ENCODE results near the gene ESF1. TPM values are rescaled to one million over a fixed set of nuclear protein-coding genes. Genes with fewer than 3 reads are reported as not detected.
A peak's percentile ranks its signal among the peaks of the same experiment; 100 is the strongest.

ESF1 gene
- total RNA-seq, 1 experiment from 2014 or later: 28.7 TPM

DNA sequence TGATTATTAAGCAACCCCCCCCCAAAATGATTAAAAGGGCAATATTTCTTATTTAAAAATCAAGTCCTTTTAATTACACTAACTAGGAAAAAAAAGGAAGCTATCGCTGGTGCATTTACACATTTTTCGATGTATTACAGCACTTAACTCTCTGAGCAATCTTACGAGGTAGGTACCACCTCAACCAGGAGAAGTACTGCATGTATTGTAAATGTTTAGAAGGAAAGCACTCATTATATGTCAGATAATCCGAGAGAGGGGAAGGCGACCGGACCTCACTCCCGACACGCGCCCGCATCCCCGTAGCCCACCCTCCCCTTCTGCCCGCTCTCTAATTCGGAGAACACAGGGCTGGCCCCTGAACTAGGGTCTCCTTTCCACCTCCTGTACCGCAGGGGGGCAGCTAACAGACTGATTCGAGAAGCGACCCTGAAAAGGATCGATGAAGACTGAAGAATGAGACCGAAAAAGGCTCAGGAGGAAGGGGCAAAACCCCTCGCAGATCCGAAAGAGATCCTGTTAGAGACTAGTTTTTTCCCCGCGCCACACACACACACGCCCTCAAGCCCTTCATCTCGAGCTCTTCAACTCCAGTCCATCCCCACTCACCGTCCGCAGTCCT lies 337 bp downstream of the ESF1 start:
- Mint-ChIP-seq H3K4me3 (peak overlapping the region; percentile 99), H3K4me1 (peaks cover 22% of the 10 kb centered on the region), H3K9me3 (no peaks in the 10 kb centered on the region), H3K27me3 (ENCODE audit: low read depth) (no peaks in the 10 kb centered on the region), H3K27ac (peak overlapping the region; percentile 99), H3K36me3 (peaks cover 41% of the 10 kb centered on the region)
- ATAC-seq: peak; percentile 29
- peak; percentile 33 for DNase-seq (ENCODE audit: low spot score)
- ChIA-PET CTCF (interaction anchor here (0.6 to 2.6 kb wide), 4 partner anchors 13 to 284 kb away, joined by 4 to 16 read pairs (median 8); no protein-coding TSS in a partner anchor), POLR2A (interaction anchor here (0.6 to 1.1 kb wide), 4 partner anchors 12 to 1052 kb away, joined by 3 to 4 read pairs (median 4); no protein-coding TSS in a partner anchor)
- TF ChIP-seq, protein P1, sequence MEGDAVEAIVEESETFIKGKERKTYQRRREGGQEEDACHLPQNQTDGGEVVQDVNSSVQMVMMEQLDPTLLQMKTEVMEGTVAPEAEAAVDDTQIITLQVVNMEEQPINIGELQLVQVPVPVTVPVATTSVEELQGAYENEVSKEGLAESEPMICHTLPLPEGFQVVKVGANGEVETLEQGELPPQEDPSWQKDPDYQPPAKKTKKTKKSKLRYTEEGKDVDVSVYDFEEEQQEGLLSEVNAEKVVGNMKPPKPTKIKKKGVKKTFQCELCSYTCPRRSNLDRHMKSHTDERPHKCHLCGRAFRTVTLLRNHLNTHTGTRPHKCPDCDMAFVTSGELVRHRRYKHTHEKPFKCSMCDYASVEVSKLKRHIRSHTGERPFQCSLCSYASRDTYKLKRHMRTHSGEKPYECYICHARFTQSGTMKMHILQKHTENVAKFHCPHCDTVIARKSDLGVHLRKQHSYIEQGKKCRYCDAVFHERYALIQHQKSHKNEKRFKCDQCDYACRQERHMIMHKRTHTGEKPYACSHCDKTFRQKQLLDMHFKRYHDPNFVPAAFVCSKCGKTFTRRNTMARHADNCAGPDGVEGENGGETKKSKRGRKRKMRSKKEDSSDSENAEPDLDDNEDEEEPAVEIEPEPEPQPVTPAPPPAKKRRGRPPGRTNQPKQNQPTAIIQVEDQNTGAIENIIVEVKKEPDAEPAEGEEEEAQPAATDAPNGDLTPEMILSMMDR (IDR thresholded peaks at IDR 0.05): no peak
- TF ChIP-seq RELA (CRISPR knock-in tag; IDR thresholded peaks at IDR 0.05; ENCODE audit: borderline replicate concordance) (no peak), IRF2 (CRISPR knock-in tag; IDR thresholded peaks at IDR 0.05; ENCODE audit: borderline replicate concordance, low read depth) (no peak), ZNF671 (CRISPR knock-in tag; IDR thresholded peaks at IDR 0.05) (no peak), JAZF1 (CRISPR knock-in tag; IDR thresholded peaks at IDR 0.05) (no peak), TEAD4 (CRISPR knock-in tag; IDR thresholded peaks at IDR 0.05) (no peak), ZBTB21 (CRISPR knock-in tag; IDR thresholded peaks at IDR 0.05; ENCODE audit: borderline replicate concordance) (no peak), SMAD4 (CRISPR knock-in tag; IDR thresholded peaks at IDR 0.05) (no peak), ZNF219 (CRISPR knock-in tag; IDR thresholded peaks at IDR 0.05; ENCODE audit: borderline replicate concordance) (no peak), ZNF121 (CRISPR knock-in tag; IDR thresholded peaks at IDR 0.05) (no peak), TP53 (CRISPR knock-in tag; IDR thresholded peaks at IDR 0.05) (no peak), EMX1 (CRISPR knock-in tag; IDR thresholded peaks at IDR 0.05) (no peak), ESRRA (CRISPR knock-in tag; IDR thresholded peaks at IDR 0.05; ENCODE audit: borderline replicate concordance) (no peak), MYBL2 (CRISPR knock-in tag; IDR thresholded peaks at IDR 0.05) (no peak), CREB1 (CRISPR knock-in tag; IDR thresholded peaks at IDR 0.05) (no peak)
- TF ChIP-seq, protein P2, sequence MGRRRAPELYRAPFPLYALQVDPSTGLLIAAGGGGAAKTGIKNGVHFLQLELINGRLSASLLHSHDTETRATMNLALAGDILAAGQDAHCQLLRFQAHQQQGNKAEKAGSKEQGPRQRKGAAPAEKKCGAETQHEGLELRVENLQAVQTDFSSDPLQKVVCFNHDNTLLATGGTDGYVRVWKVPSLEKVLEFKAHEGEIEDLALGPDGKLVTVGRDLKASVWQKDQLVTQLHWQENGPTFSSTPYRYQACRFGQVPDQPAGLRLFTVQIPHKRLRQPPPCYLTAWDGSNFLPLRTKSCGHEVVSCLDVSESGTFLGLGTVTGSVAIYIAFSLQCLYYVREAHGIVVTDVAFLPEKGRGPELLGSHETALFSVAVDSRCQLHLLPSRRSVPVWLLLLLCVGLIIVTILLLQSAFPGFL (CRISPR knock-in tag; IDR thresholded peaks at IDR 0.05; ENCODE audit: borderline replicate concordance): 0 out of 2 replicates have a peak, but pooled peaks have one; percentile 48
- TF ChIP-seq, protein P3, sequence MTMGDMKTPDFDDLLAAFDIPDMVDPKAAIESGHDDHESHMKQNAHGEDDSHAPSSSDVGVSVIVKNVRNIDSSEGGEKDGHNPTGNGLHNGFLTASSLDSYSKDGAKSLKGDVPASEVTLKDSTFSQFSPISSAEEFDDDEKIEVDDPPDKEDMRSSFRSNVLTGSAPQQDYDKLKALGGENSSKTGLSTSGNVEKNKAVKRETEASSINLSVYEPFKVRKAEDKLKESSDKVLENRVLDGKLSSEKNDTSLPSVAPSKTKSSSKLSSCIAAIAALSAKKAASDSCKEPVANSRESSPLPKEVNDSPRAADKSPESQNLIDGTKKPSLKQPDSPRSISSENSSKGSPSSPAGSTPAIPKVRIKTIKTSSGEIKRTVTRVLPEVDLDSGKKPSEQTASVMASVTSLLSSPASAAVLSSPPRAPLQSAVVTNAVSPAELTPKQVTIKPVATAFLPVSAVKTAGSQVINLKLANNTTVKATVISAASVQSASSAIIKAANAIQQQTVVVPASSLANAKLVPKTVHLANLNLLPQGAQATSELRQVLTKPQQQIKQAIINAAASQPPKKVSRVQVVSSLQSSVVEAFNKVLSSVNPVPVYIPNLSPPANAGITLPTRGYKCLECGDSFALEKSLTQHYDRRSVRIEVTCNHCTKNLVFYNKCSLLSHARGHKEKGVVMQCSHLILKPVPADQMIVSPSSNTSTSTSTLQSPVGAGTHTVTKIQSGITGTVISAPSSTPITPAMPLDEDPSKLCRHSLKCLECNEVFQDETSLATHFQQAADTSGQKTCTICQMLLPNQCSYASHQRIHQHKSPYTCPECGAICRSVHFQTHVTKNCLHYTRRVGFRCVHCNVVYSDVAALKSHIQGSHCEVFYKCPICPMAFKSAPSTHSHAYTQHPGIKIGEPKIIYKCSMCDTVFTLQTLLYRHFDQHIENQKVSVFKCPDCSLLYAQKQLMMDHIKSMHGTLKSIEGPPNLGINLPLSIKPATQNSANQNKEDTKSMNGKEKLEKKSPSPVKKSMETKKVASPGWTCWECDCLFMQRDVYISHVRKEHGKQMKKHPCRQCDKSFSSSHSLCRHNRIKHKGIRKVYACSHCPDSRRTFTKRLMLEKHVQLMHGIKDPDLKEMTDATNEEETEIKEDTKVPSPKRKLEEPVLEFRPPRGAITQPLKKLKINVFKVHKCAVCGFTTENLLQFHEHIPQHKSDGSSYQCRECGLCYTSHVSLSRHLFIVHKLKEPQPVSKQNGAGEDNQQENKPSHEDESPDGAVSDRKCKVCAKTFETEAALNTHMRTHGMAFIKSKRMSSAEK (CRISPR knock-in tag; IDR thresholded peaks at IDR 0.05; ENCODE audit: borderline replicate concordance): 0 out of 2 replicates have a peak, but pooled peaks have one; percentile 82
- TF ChIP-seq, protein P4, sequence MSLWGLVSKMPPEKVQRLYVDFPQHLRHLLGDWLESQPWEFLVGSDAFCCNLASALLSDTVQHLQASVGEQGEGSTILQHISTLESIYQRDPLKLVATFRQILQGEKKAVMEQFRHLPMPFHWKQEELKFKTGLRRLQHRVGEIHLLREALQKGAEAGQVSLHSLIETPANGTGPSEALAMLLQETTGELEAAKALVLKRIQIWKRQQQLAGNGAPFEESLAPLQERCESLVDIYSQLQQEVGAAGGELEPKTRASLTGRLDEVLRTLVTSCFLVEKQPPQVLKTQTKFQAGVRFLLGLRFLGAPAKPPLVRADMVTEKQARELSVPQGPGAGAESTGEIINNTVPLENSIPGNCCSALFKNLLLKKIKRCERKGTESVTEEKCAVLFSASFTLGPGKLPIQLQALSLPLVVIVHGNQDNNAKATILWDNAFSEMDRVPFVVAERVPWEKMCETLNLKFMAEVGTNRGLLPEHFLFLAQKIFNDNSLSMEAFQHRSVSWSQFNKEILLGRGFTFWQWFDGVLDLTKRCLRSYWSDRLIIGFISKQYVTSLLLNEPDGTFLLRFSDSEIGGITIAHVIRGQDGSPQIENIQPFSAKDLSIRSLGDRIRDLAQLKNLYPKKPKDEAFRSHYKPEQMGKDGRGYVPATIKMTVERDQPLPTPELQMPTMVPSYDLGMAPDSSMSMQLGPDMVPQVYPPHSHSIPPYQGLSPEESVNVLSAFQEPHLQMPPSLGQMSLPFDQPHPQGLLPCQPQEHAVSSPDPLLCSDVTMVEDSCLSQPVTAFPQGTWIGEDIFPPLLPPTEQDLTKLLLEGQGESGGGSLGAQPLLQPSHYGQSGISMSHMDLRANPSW (CRISPR knock-in tag; conservative IDR thresholded peaks at IDR 0.05; ENCODE audit: low read depth): no peak
- TF ChIP-seq, protein P5, sequence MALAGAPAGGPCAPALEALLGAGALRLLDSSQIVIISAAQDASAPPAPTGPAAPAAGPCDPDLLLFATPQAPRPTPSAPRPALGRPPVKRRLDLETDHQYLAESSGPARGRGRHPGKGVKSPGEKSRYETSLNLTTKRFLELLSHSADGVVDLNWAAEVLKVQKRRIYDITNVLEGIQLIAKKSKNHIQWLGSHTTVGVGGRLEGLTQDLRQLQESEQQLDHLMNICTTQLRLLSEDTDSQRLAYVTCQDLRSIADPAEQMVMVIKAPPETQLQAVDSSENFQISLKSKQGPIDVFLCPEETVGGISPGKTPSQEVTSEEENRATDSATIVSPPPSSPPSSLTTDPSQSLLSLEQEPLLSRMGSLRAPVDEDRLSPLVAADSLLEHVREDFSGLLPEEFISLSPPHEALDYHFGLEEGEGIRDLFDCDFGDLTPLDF (CRISPR knock-in tag; IDR thresholded peaks at IDR 0.05): no peak
- TF ChIP-seq, protein P6, sequence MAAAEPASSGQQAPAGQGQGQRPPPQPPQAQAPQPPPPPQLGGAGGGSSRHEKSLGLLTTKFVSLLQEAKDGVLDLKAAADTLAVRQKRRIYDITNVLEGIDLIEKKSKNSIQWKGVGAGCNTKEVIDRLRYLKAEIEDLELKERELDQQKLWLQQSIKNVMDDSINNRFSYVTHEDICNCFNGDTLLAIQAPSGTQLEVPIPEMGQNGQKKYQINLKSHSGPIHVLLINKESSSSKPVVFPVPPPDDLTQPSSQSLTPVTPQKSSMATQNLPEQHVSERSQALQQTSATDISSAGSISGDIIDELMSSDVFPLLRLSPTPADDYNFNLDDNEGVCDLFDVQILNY (CRISPR knock-in tag; IDR thresholded peaks at IDR 0.05): no peak
- TF ChIP-seq, protein P7, sequence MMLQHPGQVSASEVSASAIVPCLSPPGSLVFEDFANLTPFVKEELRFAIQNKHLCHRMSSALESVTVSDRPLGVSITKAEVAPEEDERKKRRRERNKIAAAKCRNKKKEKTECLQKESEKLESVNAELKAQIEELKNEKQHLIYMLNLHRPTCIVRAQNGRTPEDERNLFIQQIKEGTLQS (CRISPR knock-in tag; conservative IDR thresholded peaks at IDR 0.05): no peak
- TF ChIP-seq, protein P8, sequence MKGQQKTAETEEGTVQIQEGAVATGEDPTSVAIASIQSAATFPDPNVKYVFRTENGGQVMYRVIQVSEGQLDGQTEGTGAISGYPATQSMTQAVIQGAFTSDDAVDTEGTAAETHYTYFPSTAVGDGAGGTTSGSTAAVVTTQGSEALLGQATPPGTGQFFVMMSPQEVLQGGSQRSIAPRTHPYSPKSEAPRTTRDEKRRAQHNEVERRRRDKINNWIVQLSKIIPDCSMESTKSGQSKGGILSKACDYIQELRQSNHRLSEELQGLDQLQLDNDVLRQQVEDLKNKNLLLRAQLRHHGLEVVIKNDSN (CRISPR knock-in tag; IDR thresholded peaks at IDR 0.05): no peak
- TF ChIP-seq, protein P9, sequence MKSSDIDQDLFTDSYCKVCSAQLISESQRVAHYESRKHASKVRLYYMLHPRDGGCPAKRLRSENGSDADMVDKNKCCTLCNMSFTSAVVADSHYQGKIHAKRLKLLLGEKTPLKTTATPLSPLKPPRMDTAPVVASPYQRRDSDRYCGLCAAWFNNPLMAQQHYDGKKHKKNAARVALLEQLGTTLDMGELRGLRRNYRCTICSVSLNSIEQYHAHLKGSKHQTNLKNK (CRISPR knock-in tag; IDR thresholded peaks at IDR 0.05): no peak
